ENCODE results near the gene KRT86.

KRT86 gene

GRCh38 chr12:52313461-52313860 is 39.0 kb downstream of the KRT86 start:
- TF ChIP-seq REST (IDR thresholded peaks at IDR 0.05; ENCODE audit: low read depth) (no peak), RAD21 (IDR thresholded peaks at IDR 0.05; ENCODE audit: low read depth) (no peak), MAX (IDR thresholded peaks at IDR 0.05) (no peak), NFIC (IDR thresholded peaks at IDR 0.05) (no peak), TAF1 (IDR thresholded peaks at IDR 0.05; ENCODE audit: low read depth) (no peak), TCF12 (IDR thresholded peaks at IDR 0.05; ENCODE audit: low read depth) (no peak), ZBTB7A (IDR thresholded peaks at IDR 0.05; ENCODE audit: low read depth) (no peak), TEAD4 (IDR thresholded peaks at IDR 0.05) (no peak), FOXM1 (IDR thresholded peaks at IDR 0.05; ENCODE audit: borderline replicate concordance, low read depth) (no peak), USF1 (IDR thresholded peaks at IDR 0.05) (no peak), CEBPB (IDR thresholded peaks at IDR 0.05) (no peak), CREB1 (IDR thresholded peaks at IDR 0.05; ENCODE audit: low read depth) (no peak), YY1 (IDR thresholded peaks at IDR 0.05; ENCODE audit: low read depth) (no peak), EGR1 (IDR thresholded peaks at IDR 0.05) (no peak), EP300 (IDR thresholded peaks at IDR 0.05; ENCODE audit: borderline replicate concordance) (no peak)

- TF ChIP-seq MAX (IDR thresholded peaks at IDR 0.05) (no peak), CEBPB (IDR thresholded peaks at IDR 0.05) (no peak), RAD21 (IDR thresholded peaks at IDR 0.05; ENCODE audit: low read depth) (no peak), TEAD4 (IDR thresholded peaks at IDR 0.05) (no peak), ZBTB7A (IDR thresholded peaks at IDR 0.05; ENCODE audit: low read depth) (no peak), YY1 (IDR thresholded peaks at IDR 0.05; ENCODE audit: low read depth) (no peak), EP300 (IDR thresholded peaks at IDR 0.05; ENCODE audit: borderline replicate concordance) (no peak), USF1 (IDR thresholded peaks at IDR 0.05) (no peak), NFIC (IDR thresholded peaks at IDR 0.05) (no peak), FOXM1 (IDR thresholded peaks at IDR 0.05; ENCODE audit: borderline replicate concordance, low read depth) (no peak), TCF12 (IDR thresholded peaks at IDR 0.05; ENCODE audit: low read depth) (no peak), EGR1 (IDR thresholded peaks at IDR 0.05) (no peak), CREB1 (IDR thresholded peaks at IDR 0.05; ENCODE audit: low read depth) (no peak), REST (IDR thresholded peaks at IDR 0.05; ENCODE audit: low read depth) (no peak), TAF1 (IDR thresholded peaks at IDR 0.05; ENCODE audit: low read depth) (no peak)
Observed at GRCh38 chr12:52313926-52314325, 39.5 kb downstream of the KRT86 start.

GRCh38 chr12:52314511-52314910 is 40.1 kb downstream of the KRT86 start:
- TF ChIP-seq REST (IDR thresholded peaks at IDR 0.05; ENCODE audit: low read depth) (no peak), EP300 (IDR thresholded peaks at IDR 0.05; ENCODE audit: borderline replicate concordance) (no peak), NFIC (IDR thresholded peaks at IDR 0.05) (no peak), EGR1 (IDR thresholded peaks at IDR 0.05) (no peak), RAD21 (IDR thresholded peaks at IDR 0.05; ENCODE audit: low read depth) (no peak), ZBTB7A (IDR thresholded peaks at IDR 0.05; ENCODE audit: low read depth) (no peak), TAF1 (IDR thresholded peaks at IDR 0.05; ENCODE audit: low read depth) (no peak), TEAD4 (IDR thresholded peaks at IDR 0.05) (no peak), TCF12 (IDR thresholded peaks at IDR 0.05; ENCODE audit: low read depth) (no peak), MAX (IDR thresholded peaks at IDR 0.05) (no peak), FOXM1 (IDR thresholded peaks at IDR 0.05; ENCODE audit: borderline replicate concordance, low read depth) (no peak), YY1 (IDR thresholded peaks at IDR 0.05; ENCODE audit: low read depth) (no peak), USF1 (IDR thresholded peaks at IDR 0.05) (no peak), CEBPB (IDR thresholded peaks at IDR 0.05) (no peak), CREB1 (IDR thresholded peaks at IDR 0.05; ENCODE audit: low read depth) (no peak)
